ENCODE results near the gene H2BK1.

Gene H2BK1

GRCh38 chr7:151231080-151231479 is 20.8 kb upstream of the H2BK1 start:
- no peak for DNase-seq

DNA sequence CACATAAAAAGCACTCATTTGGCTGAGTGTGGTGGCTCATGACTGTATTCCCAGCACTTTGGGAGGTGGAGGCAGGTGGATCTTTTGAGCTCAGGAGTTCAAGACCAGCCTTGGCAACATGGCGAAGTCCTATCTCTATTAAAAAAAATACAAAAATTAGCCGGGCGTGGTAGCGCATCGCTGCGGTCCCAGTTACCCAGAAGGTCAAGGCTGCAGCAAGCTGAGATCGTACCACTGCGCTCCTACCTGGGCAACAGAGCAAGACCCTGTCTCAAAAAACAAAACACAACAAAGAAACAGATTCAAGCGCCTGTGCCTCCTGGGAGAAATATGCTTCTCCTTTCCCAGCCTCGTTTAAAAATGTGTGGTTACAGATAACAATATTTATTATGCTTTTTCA is 19.0 kb upstream of the H2BK1 start:
- DNase-seq, result no peak

DNA sequence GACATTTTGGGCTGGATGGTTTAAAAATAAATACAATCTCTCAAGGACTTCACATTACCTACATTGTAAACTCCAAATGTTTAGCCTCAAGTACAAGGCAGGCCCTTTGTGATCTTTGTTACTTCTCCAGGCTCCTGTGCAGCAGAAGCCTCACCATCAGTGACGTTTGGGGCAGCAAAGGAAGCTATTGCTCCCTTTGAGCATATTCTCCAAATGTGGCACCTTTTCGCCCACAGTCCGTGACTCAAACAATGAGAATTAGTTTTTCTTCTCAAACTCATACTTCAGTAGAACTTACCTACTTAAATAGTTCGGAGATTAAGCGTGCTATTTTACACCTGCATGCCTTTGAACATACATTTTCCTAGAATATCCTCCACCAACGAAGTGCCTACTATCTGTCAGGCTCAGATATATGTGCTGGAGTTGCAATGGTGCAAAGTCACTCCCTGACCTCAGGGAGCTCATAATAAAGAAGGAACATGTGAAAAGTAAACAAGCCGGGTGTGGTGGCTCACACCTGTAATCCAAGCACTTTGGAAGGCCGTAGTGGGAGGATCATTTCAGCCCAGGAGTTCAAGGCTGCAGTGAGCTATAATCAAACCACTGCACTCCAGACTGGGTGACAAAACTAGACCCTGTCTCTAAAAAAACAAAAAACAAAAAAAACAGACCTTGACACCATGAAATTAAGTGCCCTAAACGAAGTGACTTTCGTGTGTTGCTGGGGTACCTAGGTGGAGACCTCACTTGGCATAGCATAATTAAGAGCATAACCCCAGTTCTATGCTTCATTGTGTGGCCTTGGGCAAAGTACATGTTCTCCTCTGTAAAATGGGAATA is 18.0 kb upstream of the H2BK1 start:
- DNase-seq, result no peak

GRCh38 chr7:151226875-151227782 is 16.8 kb upstream of the H2BK1 start, which contains the start of gene ABCF2:
TSS of gene ABCF2 (minus strand) at chr7:151227205. CDS start at chr7:151226458, 747 bp downstream.
- DNase-seq, result peak; percentile 98 to 100

DNA sequence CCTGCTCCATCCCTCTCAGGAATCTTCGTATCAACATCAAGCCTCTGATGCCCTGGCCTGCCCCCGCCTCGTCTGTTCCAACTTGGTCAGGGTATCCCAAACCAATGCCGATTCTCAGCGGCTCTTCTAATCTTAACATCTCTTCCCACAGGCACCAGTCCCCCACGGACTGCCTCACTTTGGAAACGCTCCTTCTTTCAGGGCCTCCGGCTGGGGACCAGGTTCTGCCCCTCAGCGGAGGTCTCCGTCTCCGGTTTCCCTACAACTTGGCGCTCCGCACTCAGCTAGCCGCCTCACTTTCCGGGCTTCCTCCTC is 16.2 kb upstream of the H2BK1 start:
- DNase-seq, result no peak

- no peak for DNase-seq
Observed at GRCh38 chr7:151225948-151226510, 15.7 kb upstream of the H2BK1 start.

GRCh38 chr7:151223728-151224127 is 13.4 kb upstream of the H2BK1 start:
- DNase-seq, result no peak

DNA sequence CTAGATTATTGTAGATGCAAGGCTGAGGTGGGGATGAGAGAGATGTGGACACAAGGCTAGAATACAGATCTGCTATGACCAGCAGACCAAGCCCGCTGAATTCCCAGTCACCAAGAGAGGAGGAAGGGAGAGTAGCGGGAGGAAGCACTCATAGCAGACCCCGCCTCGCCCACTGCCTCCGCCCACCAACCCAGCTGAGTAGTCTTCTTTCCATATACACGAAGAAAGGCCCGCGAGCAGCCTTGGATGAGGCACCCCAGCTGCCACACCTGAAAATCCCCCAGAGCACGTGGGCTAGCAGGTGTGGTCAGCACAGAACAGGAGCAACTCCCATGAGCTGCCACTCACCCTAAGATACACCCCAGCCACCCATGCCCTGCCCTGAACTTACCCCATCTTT is 7.9 kb upstream of the H2BK1 start:
- no peak for DNase-seq

DNA sequence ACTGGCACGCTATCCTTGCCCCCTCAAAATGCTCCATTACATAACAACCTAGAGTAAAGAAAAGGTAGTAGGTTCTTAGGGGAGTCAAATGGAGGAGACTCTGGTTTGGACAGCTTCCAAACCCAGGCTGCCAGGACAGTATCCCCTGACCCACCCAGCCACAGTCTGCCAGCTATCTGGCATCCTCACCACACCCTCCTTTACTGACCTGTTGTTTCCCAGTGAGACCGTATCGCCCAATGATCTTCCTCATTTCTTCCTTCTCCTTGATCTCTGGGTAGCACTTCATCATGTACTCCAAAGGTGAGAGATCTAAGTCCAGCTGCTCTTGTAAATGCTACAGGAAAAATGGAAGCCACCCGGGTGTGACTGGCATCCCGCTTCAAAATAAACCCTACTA is 5.1 kb upstream of the H2BK1 start:
- DNase-seq, result no peak

- DNase-seq, result no peak
Observed at GRCh38 chr7:151213826-151214225, 3.5 kb upstream of the H2BK1 start.

DNA sequence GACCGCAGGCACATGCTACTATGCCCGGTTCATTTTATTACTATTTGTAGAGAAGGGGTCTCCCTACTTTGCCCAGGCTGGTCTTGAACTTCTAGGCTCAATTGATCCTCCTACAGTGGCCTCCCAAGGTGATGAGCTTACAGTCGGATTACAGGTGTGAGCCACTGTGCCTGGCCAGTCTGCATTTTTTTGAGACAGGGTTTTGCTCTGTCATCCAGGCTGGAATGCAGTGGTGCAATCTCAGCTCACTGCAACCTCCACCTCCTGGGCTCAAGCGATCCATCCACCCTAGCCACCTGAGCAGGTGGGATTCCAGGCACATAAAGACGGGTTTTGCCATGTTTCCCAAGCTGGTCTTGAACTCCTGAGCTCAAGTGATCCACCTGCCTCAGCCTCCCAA is 2.3 kb upstream of the H2BK1 start:
- no peak for DNase-seq

GRCh38 chr7:151211155-151211772 is 976 bp upstream of the H2BK1 start:
- no peak for DNase-seq

- DNase-seq, result no peak
Observed at GRCh38 chr7:151209588-151209987, 700 bp downstream of the H2BK1 start.

GRCh38 chr7:151208253-151208862 is 1.9 kb downstream of the H2BK1 start:
- no peak for DNase-seq

DNA sequence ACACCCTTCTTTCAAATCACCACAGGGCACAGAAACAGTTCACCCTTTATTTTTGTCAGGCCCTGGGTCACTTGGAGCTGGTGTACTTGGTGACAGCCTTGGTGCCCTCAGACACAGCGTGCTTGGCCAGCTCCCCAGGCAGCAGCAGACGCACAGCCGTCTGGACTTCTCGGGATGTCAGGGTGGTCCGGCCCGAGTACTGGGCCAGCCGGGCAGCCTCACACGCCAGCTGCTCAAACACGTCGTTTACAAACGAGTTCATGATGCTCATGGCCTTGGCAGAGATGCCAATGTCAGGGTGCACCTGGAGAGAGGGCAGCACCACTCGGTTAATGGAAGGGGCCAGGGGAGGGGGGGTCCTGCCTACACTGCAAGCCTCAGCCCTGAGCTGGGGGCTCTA is 2.5 kb downstream of the H2BK1 start:
- no peak for DNase-seq

GRCh38 chr7:151207315-151207714 is 3.0 kb downstream of the H2BK1 start:
- no peak for DNase-seq

GRCh38 chr7:151206914-151207313 is 3.4 kb downstream of the H2BK1 start:
- DNase-seq, result no peak

DNA sequence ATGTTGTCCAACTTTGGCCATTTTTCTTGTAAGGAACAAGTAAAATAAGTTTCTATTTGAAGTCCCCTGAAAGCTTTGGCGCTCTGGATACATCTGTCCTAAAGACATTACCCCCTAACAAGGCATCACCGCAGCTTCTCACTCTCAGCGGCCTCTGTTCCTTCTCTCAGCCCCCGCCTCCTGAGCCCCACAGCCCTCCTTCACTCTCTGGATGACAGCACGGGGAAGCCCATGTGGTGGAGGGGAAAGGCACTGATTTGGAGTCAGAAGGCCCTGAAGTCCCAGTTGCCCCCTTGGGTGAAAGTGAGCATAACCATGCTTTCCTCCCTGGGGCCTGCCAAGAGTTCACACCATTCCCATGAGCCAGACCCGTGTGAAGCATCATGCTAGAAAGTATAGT is 4.6 kb downstream of the H2BK1 start:
- DNase-seq, result no peak

DNA sequence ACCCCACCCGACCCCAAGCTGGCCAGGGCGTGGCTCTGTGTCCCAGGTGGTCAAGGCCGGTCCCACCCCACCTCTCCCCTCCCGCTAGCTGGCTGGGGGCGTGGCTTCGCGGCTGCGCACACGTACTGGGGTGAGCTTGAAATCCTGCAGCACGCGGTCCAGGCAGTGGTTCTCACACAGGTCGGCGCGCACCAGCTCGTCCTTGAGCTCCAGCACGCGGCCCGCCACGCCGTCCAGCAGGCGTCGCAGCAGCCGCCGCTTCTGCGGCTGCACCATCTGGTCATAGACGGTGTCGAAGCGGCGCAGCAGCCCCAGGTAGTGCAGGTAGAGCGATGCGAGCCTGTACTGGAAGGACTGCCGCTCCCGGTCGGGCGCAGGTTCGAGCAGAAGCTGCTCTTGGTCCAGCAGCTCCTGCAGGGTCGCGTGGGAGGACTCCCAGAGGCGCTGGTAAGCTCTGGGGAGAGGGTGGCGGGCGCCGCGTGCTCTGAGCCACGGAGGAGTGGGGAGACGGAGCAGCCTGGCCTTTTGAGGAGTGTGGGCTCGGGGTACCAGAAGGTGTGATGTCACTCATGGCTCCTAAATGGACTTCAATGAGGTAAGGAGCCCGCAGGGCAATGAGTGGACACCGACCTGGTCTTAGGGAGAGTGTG is 5.8 kb downstream of the H2BK1 start:
- DNase-seq, result peak in 1 of 2 experiments; percentile 59

DNA sequence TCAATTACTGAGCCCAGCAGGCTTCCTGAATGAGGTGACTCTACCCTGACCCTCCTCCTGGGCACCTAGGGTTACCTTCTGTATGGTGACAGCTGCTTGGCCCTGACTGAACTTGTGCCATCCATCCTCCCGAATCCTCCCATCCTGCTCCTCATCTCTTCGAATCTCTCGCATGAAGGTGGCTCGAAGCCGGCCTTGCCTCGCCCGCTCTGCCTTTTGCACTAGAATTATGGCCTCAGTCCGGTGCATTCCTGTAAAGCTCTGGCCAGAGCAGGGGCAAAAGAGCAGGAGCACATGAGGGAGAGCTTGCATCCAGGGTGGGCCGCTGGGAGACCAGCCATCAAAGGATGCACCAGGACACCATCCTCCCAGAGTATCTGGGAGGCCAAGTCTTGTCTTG is 7.5 kb downstream of the H2BK1 start:
- no peak for DNase-seq

DNA sequence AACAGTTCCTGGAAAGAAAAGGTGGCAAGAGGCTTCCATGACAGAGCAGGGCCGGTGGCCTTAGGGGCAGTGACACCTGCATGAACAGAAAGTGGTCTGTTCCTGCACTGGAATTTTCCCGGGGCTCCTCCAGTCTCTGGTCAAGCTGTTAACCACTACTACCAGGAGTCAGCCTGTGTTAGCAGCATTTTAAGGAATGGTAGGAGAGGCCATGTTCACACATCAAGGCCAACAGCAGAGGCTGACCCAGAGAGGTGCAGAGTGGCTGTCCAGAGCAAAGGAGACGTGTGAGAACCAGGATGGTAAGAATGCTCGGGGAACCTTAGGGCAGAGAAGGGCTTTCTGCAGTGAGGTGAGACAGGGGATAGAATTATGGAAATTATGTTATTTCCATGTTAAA is 8.5 kb downstream of the H2BK1 start:
- DNase-seq, result no peak

DNA sequence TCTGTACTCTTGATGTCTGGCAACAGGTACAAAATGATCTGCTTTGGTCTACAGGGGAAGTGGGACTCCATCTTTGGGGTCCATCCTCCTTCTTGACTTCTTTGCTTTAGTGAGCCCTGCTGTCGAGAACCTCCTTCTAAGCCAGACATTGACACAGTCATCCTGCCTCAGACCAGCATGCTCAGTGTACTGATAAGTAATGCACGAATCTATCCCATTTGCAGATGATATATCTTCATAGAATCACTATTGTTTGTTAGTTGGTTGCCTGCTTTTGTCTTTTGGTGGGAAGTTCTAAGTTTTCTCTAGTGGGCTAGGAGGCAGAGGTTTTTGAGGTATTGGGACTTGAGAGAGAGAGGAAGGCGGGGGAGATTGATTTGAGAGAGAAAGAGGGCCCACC is 8.9 kb downstream of the H2BK1 start:
- no peak for DNase-seq
